ENCODE data around the gene C19orf67. TPM values are rescaled to one million over a fixed set of nuclear protein-coding genes. Genes with fewer than 3 reads are reported as not detected.

The C19orf67 gene
- total RNA-seq, 1 experiment from 2014 or later = not detected

- no peak overlapping the region for H2AFZ ChIP-seq (ENCODE audit: low read depth, low read length, poor library complexity, severe bottlenecking)
- H3K27me3 ChIP-seq (ENCODE audit: insufficient read depth, low read length) = no peaks in the 10 kb centered on the region
- H3K4me3 ChIP-seq (replicated peaks in 1 of 2; ENCODE audit: low read depth in 1 of 2, low read length in 2 of 2) = no peak overlapping the region
- RAD21 ChIA-PET (ENCODE audit: low non-redundant PET in 1 of 2, low total read pairs in 2 of 2, uncharacterized antibody in 2 of 2, unreplicated experiment in 2 of 2) = no interaction called here
- H3K9me3 ChIP-seq (ENCODE audit: control insufficient read depth in 1 of 2, insufficient read depth in 1 of 2, low read depth in 1 of 2, low read length in 2 of 2) = no peaks in the 10 kb centered on the region
- H3K79me2 ChIP-seq (ENCODE audit: insufficient read depth, low read length) = no peaks in the 10 kb centered on the region; the same call in 1 of the 2 replicates
- H3K27ac ChIP-seq (ENCODE audit: low read depth, low read length) = no peak overlapping the region
- no peak for TF ChIP-seq CBX3 (IDR thresholded peaks at IDR 0.05; ENCODE audit: low read depth)
- no peak for TF ChIP-seq EZH2phosphoT487 (IDR thresholded peaks at IDR 0.05; ENCODE audit: borderline replicate concordance)
- TF ChIP-seq REST (IDR thresholded peaks at IDR 0.05; ENCODE audit: low read depth) = no peak
- no peak for TF ChIP-seq SIN3A (IDR thresholded peaks at IDR 0.05; ENCODE audit: low read depth)
- no peak for TF ChIP-seq YY1 (IDR thresholded peaks at IDR 0.05; ENCODE audit: extremely low read depth, insufficient replicate concordance, low read depth, low read length)
- no peak for TF ChIP-seq ZNF274 (IDR thresholded peaks at IDR 0.05; ENCODE audit: low read depth, low read length)
- TF ChIP-seq EZH2 (IDR thresholded peaks at IDR 0.05) = no peak
- TF ChIP-seq ZBTB33 (IDR thresholded peaks at IDR 0.05; ENCODE audit: extremely low read depth, insufficient replicate concordance, low read length) = no peak
- no peak for TF ChIP-seq MAX (IDR thresholded peaks at IDR 0.05)
- no peak for TF ChIP-seq CEBPB (IDR thresholded peaks at IDR 0.05; ENCODE audit: low read depth)
- no peak for TF ChIP-seq EGR1 (IDR thresholded peaks at IDR 0.05; ENCODE audit: low read depth)
- no TSS peak for BruUV-seq (replicated peaks)
- no peak for ATAC-seq
- peaks cover 2 to 5% of the 10 kb centered on the region in 2 experiments; a peak in 3 of 4 replicates for H3K36me3 ChIP-seq (ENCODE audit: control insufficient read depth in 1 of 2, insufficient read depth in 2 of 2, low read length in 2 of 2)
- POLR2A ChIA-PET = no interaction called here
- 0 out of 4 replicates have a peak, but pooled peaks cover 0 to 4% of the 10 kb centered on the region in 2 experiments for H3K4me1 ChIP-seq (ENCODE audit: control insufficient read depth in 1 of 2, insufficient read depth in 2 of 2, low read length in 2 of 2)
- no peak for DNase-seq (ENCODE audit: low read depth, low spot score)
- CTCF ChIA-PET = no interaction called here
- intact Hi-C loops (cut with micrococcal nuclease) = no loop called here
- no peak overlapping the region for H3K9ac ChIP-seq (ENCODE audit: low read length)
- no peaks in the 10 kb centered on the region for H3K9me2 ChIP-seq (ENCODE audit: insufficient read depth)
- H3K4me2 ChIP-seq (ENCODE audit: low read length) = no peak overlapping the region
- no peaks in the 10 kb centered on the region for H4K20me1 ChIP-seq (ENCODE audit: insufficient read depth)
Observed at GRCh38 chr19:14106840-14107239, 21.3 kb upstream of the C19orf67 start.
